Measurements from ENCODE around the gene NUAK2. TPM values are rescaled to one million over a fixed set of nuclear protein-coding genes. Genes with fewer than 3 reads are reported as not detected.

The NUAK2 gene
- total RNA-seq, 1 donor from 2014 or later: 140 TPM

- no peak overlapping the region for H3K4me3 ChIP-seq (ENCODE audit: low read depth, low read length)
- no peaks in the 10 kb centered on the region for H3K36me3 ChIP-seq (ENCODE audit: control insufficient read depth, insufficient read depth, low read length)
- TF ChIP-seq CTCF (IDR thresholded peaks at IDR 0.05; ENCODE audit: insufficient read depth, low read length, poor library complexity, severe bottlenecking): no peak
- no peak for DNase-seq (ENCODE audit: low read depth)
- H3K27me3 ChIP-seq (ENCODE audit: control insufficient read depth, insufficient read depth, low read length): no peaks in the 10 kb centered on the region
These were observed 2.2 kb upstream of the NUAK2 start for GRCh38 chr1:205323794-205324193.

- H3K36me3 ChIP-seq (ENCODE audit: control insufficient read depth, insufficient read depth, low read length): no peaks in the 10 kb centered on the region
- no peak for DNase-seq (ENCODE audit: low read depth)
- no peak for TF ChIP-seq CTCF (IDR thresholded peaks at IDR 0.05; ENCODE audit: insufficient read depth, low read length, poor library complexity, severe bottlenecking)
- no peaks in the 10 kb centered on the region for H3K27me3 ChIP-seq (ENCODE audit: control insufficient read depth, insufficient read depth, low read length)
- no peak overlapping the region for H3K4me3 ChIP-seq (ENCODE audit: low read depth, low read length)
These were observed 376 bp upstream of the NUAK2 start for GRCh38 chr1:205321959-205322283.

- Histone ChIP-seq H3K27me3 (ENCODE audit: control insufficient read depth, insufficient read depth, low read length) (no peaks in the 10 kb centered on the region), H3K4me3 (ENCODE audit: low read depth, low read length) (peak overlapping the region; percentile 34), H3K36me3 (ENCODE audit: control insufficient read depth, insufficient read depth, low read length) (no peaks in the 10 kb centered on the region)
- DNase-seq (ENCODE audit: low read depth): no peak
- TF ChIP-seq CTCF (IDR thresholded peaks at IDR 0.05; ENCODE audit: insufficient read depth, low read length, poor library complexity, severe bottlenecking): no peak
These were observed 2.2 kb downstream of the NUAK2 start for GRCh38 chr1:205319081-205320018.

- DNase-seq (ENCODE audit: low read depth): no peak
- H3K36me3 ChIP-seq (ENCODE audit: control insufficient read depth, insufficient read depth, low read length): no peaks in the 10 kb centered on the region
- peak overlapping the region; percentile 34 for H3K4me3 ChIP-seq (ENCODE audit: low read depth, low read length)
- no peaks in the 10 kb centered on the region for H3K27me3 ChIP-seq (ENCODE audit: control insufficient read depth, insufficient read depth, low read length)
- TF ChIP-seq CTCF (IDR thresholded peaks at IDR 0.05; ENCODE audit: insufficient read depth, low read length, poor library complexity, severe bottlenecking): no peak
These were observed 3.1 kb downstream of the NUAK2 start for GRCh38 chr1:205318231-205318991.

GRCh38 chr1:205317311-205317917 is 4.1 kb downstream of the NUAK2 start:
- DNase-seq (ENCODE audit: low read depth): no peak
- Histone ChIP-seq H3K36me3 (ENCODE audit: control insufficient read depth, insufficient read depth, low read length) (no peaks in the 10 kb centered on the region), H3K4me3 (ENCODE audit: low read depth, low read length) (peak overlapping the region; percentile 34), H3K27me3 (ENCODE audit: control insufficient read depth, insufficient read depth, low read length) (no peaks in the 10 kb centered on the region)
- TF ChIP-seq CTCF (IDR thresholded peaks at IDR 0.05; ENCODE audit: insufficient read depth, low read length, poor library complexity, severe bottlenecking): peak; percentile 21

Measured in kidney epithelial cell (primary cell).